GM18511 (cell line): ENCODE measurements around the gene DNMBP.

Experiments
- ATAC-seq: cut with Tn5 transposase; IDR thresholded peaks from one replicate; pipeline ENCODE4 v1.9.1; 2021; ENCODE audit warnings: mild to moderate bottlenecking, moderate library complexity; ENCODE audit not compliant: unreplicated experiment

Gene DNMBP

GRCh38 chr10:100009793-100010676, at the start of gene DNMBP:
TSS of gene DNMBP (minus strand) at chr10:100009947. CDS start at chr10:99972124, 37,823 bp downstream.
- ATAC-seq, result peak; percentile 66

GRCh38 chr10:100057948-100058347, 48.2 kb upstream of the DNMBP start:
- no peak for ATAC-seq

- no peak for ATAC-seq
These were observed 44.1 kb upstream of the DNMBP start for GRCh38 chr10:100053686-100054460.

- peak; percentile 76 for ATAC-seq
These were observed 36.3 kb upstream of the DNMBP start for GRCh38 chr10:100046021-100046486.

- ATAC-seq, result no peak
These were observed 35.8 kb upstream of the DNMBP start for GRCh38 chr10:100045592-100045991.

GRCh38 chr10:100043796-100044195, 34.0 kb upstream of the DNMBP start:
- no peak for ATAC-seq

GRCh38 chr10:100043344-100043743, 33.6 kb upstream of the DNMBP start:
- ATAC-seq, result no peak

GRCh38 chr10:100041306-100042002, 31.7 kb upstream of the DNMBP start:
- ATAC-seq, result no peak

- ATAC-seq, result no peak
These were observed 28.9 kb upstream of the DNMBP start for GRCh38 chr10:100038561-100039071.

GRCh38 chr10:100037758-100038315, 28.1 kb upstream of the DNMBP start:
- no peak for ATAC-seq

- no peak for ATAC-seq
These were observed 27.1 kb upstream of the DNMBP start for GRCh38 chr10:100036850-100037249.

- ATAC-seq, result no peak
These were observed 24.1 kb upstream of the DNMBP start for GRCh38 chr10:100033766-100034418.

- no peak for ATAC-seq
These were observed 17.7 kb upstream of the DNMBP start for GRCh38 chr10:100027416-100027815.

- no peak for ATAC-seq
These were observed 15.8 kb upstream of the DNMBP start for GRCh38 chr10:100025576-100025975.

GRCh38 chr10:100024748-100025147, 15.0 kb upstream of the DNMBP start:
- ATAC-seq, result no peak

- ATAC-seq, result no peak
These were observed 12.7 kb upstream of the DNMBP start for GRCh38 chr10:100022403-100022802.

GRCh38 chr10:100021322-100021721, 11.6 kb upstream of the DNMBP start:
- ATAC-seq, result no peak

- no peak for ATAC-seq
These were observed 11.1 kb upstream of the DNMBP start for GRCh38 chr10:100020886-100021253.

- ATAC-seq, result peak; percentile 92
These were observed 10.6 kb upstream of the DNMBP start for GRCh38 chr10:100020142-100020885.

GRCh38 chr10:100019787-100020141, 10.0 kb upstream of the DNMBP start:
- ATAC-seq, result no peak
